Measurements from ENCODE around the gene MCOLN2.

- TF ChIP-seq CTCF (IDR thresholded peaks at IDR 0.05; ENCODE audit: low read depth, low read length, missing input control) (no peak), TAF1 (conservative IDR thresholded peaks at IDR 0.05) (no peak), YY1 (IDR thresholded peaks at IDR 0.05) (no peak), FOXA2 (IDR thresholded peaks at IDR 0.05) (no peak), MAX (IDR thresholded peaks at IDR 0.05) (no peak), RAD21 (IDR thresholded peaks at IDR 0.05) (no peak)
Observed at GRCh38 chr1:84939151-84939550, 57.8 kb downstream of the MCOLN2 start.
